ENCODE results near the gene RAB9A. TPM values are rescaled to one million over a fixed set of nuclear protein-coding genes. Genes with fewer than 3 reads are reported as not detected.
"Not testable (repeated sequence)": the region's sequence is repeated elsewhere in the genome, so short reads cannot be mapped to it uniquely, and the experiment has no call there.

RAB9A gene
- total and polyA plus RNA-seq, 11 donors, result 6.8 to 34.2 (median 21.7) TPM

DNA sequence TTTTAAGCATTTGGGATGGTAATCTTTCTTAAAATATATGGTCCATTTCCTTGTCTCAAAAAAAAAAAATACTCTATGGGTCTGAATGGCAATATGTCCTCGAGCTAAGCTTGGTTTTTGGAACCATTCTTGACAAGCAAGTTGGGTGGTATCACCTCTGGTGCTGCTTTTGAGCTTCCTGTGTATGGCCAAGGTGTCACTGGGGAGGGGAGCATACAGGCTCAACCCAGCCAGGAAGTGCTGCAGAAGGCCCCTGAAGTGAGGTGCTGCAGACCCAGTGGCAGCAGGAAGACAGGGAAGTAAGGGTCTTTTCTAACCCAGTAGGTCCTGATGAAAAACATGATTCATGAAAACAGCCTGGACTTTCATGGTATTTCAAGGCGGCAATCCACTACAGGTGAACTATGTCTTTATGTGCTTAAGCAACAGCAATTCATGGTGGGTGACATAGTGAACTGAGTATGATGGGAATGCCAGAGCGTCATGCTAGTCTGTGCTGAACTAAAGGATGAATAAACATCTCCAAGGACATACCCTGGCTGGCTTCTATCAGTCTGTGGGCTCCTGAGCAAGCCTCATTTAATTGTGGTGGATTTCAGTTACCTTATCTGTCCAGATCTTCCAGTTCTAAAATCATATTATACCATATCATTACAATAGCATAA lies 30.4 kb downstream of the RAB9A start:
- peak in 1 of 4 donors; percentile 28 for ATAC-seq

DNA sequence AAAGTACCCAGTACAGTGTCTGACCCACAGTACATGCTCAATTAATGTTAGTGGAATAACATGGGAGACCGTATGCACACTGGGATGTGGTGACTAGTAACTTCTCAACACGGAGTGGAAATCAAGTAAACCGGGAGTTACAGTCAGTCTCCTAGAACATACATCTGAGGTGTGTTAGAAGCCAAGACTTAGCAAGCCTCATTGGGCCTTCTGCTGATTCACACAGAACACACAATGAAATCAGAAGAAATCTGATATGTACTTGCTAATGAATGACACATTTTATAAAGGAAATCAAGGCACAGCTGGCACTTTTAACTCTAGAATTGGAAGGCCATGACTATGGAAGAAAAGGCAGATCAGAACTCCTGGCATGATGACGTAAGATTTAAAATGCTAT lies 32.4 kb downstream of the RAB9A start:
- H3K9me3 ChIP-seq, result no peaks in the 10 kb centered on the region
- H3K27me3 ChIP-seq, result no peaks in the 10 kb centered on the region
- TF ChIP-seq POLR2A (IDR thresholded peaks at IDR 0.05), result no peak
- TF ChIP-seq, protein P1, sequence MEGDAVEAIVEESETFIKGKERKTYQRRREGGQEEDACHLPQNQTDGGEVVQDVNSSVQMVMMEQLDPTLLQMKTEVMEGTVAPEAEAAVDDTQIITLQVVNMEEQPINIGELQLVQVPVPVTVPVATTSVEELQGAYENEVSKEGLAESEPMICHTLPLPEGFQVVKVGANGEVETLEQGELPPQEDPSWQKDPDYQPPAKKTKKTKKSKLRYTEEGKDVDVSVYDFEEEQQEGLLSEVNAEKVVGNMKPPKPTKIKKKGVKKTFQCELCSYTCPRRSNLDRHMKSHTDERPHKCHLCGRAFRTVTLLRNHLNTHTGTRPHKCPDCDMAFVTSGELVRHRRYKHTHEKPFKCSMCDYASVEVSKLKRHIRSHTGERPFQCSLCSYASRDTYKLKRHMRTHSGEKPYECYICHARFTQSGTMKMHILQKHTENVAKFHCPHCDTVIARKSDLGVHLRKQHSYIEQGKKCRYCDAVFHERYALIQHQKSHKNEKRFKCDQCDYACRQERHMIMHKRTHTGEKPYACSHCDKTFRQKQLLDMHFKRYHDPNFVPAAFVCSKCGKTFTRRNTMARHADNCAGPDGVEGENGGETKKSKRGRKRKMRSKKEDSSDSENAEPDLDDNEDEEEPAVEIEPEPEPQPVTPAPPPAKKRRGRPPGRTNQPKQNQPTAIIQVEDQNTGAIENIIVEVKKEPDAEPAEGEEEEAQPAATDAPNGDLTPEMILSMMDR (IDR thresholded peaks at IDR 0.05), result no peak
- no peak overlapping the region for H3K4me3 ChIP-seq
- H3K36me3 ChIP-seq, result peaks cover 0 to 20% (median 2%) of the 10 kb centered on the region in 9 donors
- DNase-seq (no peak), ATAC-seq (no peak)
- peak overlapping the region in 1 of 12 donors; percentile 57 for H3K27ac ChIP-seq
- intact Hi-C loops (cut with DNase I), result no loop called here
- H3K4me1 ChIP-seq, result peaks cover 0 to 25% (median 1%) of the 10 kb centered on the region in 12 donors
- 79 to 92% (median 84%) methylated on average over 4 of the region's 4 CpGs for WGBS, 4 donors

More for the DNA sequence above, 30.4 kb downstream of the RAB9A start:
- no peak for TF ChIP-seq POLR2A (IDR thresholded peaks at IDR 0.05)
- TF ChIP-seq, protein P1 (IDR thresholded peaks at IDR 0.05), result no peak
- no peak for DNase-seq
- peaks cover 0 to 25% (median 1%) of the 10 kb centered on the region in 12 donors for H3K4me1 ChIP-seq
- intact Hi-C loops (cut with DNase I), result no loop called here
- peak overlapping the region in 1 of 12 donors; percentile 29 for H3K27ac ChIP-seq
- H3K4me3 ChIP-seq, result no peak overlapping the region
- H3K9me3 ChIP-seq, result no peaks in the 10 kb centered on the region
- 71 to 90% (median 84%) methylated on average over 3 of the region's 3 CpGs for WGBS, 4 donors
- H3K36me3 ChIP-seq, result peaks cover 0 to 40% (median 22%) of the 10 kb centered on the region in 9 donors
- H3K27me3 ChIP-seq, result no peaks in the 10 kb centered on the region

DNA sequence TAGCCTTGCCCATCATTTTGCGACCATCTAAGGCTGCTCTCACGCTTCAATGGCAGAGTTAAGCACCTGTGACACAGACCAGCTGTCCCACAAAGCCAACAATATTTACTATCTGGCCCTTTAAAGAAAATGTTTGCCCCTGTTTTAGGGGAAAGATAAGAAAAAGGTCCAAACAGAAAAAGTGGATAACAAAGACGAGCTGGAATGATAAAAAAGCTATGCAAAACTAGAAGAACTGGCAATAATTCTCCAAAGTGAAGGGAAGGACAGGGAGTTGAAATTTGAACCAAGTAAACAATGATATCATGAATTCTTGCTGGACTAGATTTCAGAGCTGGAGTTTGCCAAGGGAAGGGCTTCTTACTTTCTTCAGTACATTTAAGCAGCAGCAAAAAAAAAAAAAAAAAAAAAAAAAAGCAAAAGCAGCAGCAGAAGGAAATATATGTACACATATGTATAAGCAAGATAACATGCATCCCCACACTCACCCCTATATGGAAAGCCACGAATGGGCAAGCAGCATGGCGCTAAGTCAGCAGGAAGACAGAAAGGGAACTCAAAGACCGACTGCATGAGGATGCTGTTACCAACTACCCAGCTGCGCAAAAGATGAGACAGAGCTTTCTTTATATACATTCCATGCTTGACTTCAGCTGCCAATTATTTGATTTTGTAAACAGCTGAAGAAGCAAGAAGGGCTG lies 33.0 kb downstream of the RAB9A start:
- Histone ChIP-seq H3K27me3 (no peaks in the 10 kb centered on the region), H3K9me3 (no peaks in the 10 kb centered on the region), H3K4me1 (peaks cover 0 to 25% (median 1%) of the 10 kb centered on the region in 12 donors), H3K27ac (peak overlapping the region in 1 of 12 donors; percentile 57), H3K4me3 (no peak overlapping the region), H3K36me3 (peaks cover 0 to 17% (median 0%) of the 10 kb centered on the region in 9 donors)
- intact Hi-C loops (cut with DNase I), result no loop called here
- ATAC-seq, result no peak
- no peak for TF ChIP-seq POLR2A (IDR thresholded peaks at IDR 0.05)
- TF ChIP-seq, protein P1 (IDR thresholded peaks at IDR 0.05), result no peak
- no peak for DNase-seq
- WGBS, 4 donors, result 48 to 59% (median 56%) methylated on average over 7 of the region's 7 CpGs

DNA sequence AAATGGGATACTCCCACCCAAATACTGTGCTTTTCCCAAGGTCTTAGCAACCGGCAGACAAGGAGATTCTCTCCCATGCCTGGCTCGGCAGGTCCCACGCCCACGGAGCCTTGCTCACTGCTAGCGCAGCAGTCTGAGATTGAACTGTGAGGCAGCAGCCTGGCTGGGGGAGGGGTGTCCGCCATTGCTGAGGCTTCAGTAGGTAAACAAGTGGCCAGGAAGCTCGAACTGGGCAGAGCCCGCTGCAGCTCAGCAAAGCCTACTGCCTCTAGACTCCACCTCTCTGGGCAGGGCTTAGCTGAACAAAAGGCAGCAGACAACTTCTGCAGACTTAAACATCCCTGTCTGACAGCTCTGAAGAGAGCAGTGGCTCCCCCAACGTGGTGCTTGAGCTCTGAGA lies 36.0 kb downstream of the RAB9A start:
- DNase-seq; H3K27me3 ChIP-seq; H3K4me3 ChIP-seq; ATAC-seq; H3K36me3 ChIP-seq; intact Hi-C loops (cut with DNase I); H3K9me3 ChIP-seq; H3K27ac ChIP-seq: not testable (repeated sequence)
- peaks cover 0 to 11% (median 0%) of the 10 kb centered on the region in 12 donors for H3K4me1 ChIP-seq
- 87 to 94% (median 90%) methylated on average over 9 of the region's 9 CpGs for WGBS, 4 donors

DNA sequence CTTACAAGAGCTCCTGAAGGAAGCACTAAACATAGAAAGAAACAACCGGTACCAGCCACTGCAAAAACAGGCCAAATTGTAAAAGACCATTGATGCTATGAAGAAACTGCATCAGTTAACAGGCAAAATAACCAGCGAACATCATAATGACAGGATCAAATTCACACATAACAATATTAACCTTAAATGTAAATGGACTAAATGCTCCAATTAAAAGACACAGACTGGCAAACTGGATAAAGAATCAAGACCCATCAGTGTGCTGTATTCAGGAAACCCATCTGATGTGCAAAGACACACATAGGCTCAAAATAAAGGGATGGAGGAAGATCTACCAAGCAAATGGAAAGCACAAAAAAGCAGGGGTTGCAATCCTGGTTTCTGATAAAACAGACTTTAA lies 37.7 kb downstream of the RAB9A start:
- H3K9me3 ChIP-seq; ATAC-seq; H3K36me3 ChIP-seq; H3K27ac ChIP-seq; H3K27me3 ChIP-seq; H3K4me3 ChIP-seq; intact Hi-C loops (cut with DNase I); DNase-seq: not testable (repeated sequence)
- peaks cover 0 to 15% (median under 1%) of the 10 kb centered on the region in 12 donors for H3K4me1 ChIP-seq
- 87 to 93% (median 92%) methylated on average over 2 of the region's 2 CpGs for WGBS, 4 donors

DNA sequence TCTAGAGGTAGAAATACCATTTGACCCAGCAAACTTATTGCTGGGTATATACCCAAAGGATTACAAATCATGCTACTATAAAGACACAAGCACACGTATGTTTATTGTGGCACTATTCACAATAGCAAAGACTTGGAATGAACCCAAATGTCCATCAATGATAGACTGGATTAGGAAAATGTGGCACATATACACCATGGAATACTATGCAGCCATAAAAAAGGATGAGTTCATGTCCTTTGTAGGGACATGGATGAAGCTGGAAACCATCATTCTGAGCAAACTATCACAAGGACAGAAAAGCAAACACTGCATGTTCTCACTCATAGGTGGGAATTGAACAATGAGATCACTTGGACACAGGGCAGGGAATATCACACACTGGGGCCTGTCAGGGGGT lies 41.6 kb downstream of the RAB9A start:
- not testable (repeated sequence) for DNase-seq, ATAC-seq, H3K9me3 ChIP-seq, H3K36me3 ChIP-seq, H3K4me3 ChIP-seq, H3K27ac ChIP-seq
- Histone ChIP-seq H3K4me1 (peaks cover 0 to 25% (median 4%) of the 10 kb centered on the region in 12 donors), H3K27me3 (peaks cover 0 to 21% (median 0%) of the 10 kb centered on the region in 9 donors)
- 91 to 100% (median 95%) methylated on average over 1 of the region's 1 CpG for WGBS, 4 donors
- intact Hi-C loops (cut with DNase I), result loop anchor here in 3 of 10 donors (5.0 to 10.0 kb wide), 3 partner anchors 33 to 76 kb away; partner anchors contain the start of genes RAB9A (in 1 of the 3) and TCEANC (in 1 of the 3)
